H1 (cell line): ENCODE measurements around the gene UBE2E3.

ENCODE experiments used
- ASH2L ChIP-seq: fragments of 200-600, 300-600 bp; sonication (generic); IDR thresholded peaks from one replicate; pipeline ENCODE4 v1.7.1; 2017; ENCODE audit warnings: low read length
- POLR2AphosphoS5 ChIP-seq: IDR thresholded peaks from 2 replicates; pipeline ENCODE4 v1.6.1; 2011; ENCODE audit warnings: low read depth, low read length

DNA sequence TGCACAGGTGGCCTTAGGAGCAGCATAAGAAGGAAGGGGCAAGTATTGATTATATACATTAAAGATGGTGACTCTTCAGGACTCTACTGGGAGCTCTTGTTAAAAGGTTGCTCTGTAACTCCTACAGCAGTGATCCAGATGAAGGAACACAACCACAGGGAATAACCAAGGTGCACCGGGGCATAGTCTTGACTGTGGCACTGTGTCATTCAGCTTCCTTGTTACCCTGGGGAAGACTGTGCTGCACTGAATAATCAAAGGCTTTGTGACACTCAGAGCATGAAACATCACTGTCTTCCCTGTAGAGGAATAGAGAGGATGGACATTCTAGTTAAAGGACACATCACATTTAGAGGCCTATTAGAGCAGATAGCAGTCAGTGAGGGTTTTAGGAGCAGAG is 105.3 kb downstream of the UBE2E3 start:
- TF ChIP-seq POLR2AphosphoS5 (no peak), ASH2L (no peak)
